ENCODE data around the gene RAB5IF. TPM values are rescaled to one million over a fixed set of nuclear protein-coding genes. Genes with fewer than 3 reads are reported as not detected.

RAB5IF gene
- total and polyA plus RNA-seq, 2 of the 8 experiments (the other 6 are each of a cell fraction or from before 2014, with no cell fraction given), result 95.5 to 148 TPM

DNA sequence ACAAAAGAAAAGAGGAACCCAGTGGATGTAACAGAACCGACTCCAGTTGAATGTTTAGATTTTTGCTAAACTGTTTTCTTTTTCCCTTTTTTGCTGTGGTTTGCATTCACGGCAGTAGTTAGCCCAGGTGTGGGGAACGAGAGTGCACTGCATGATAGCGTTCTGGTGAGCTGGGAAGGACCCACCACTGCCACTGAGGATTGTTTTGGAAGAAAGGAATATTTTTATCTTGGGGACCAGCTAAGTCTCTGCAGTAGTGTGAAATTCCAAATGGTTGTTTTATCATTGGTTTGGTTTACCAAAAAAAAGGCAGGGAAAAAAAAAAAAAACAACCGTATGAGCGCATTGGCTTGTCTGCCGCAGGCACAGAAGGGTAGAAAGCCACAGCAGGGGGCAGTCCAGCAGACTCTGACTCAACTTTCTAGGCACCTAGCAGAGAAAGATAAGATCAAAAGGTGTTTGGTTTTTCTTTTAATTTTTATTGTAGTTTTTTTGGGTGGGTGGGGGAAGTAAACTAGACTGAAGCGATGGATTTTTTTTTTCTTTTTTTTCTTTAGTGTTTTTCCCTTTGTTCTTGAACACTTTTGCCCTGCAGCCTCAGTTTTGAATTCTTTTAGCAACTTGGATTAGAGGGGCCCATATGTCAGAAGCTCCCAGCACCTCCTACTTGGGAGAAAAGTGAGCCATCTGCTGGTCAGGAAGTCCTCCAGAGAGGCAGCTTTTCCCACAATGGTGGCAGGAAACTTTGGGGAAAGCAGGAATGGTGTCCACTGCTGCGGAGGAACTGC is 13.5 kb upstream of the RAB5IF start:
- no peak for DNase-seq (ENCODE audit: low read depth in 1 of 2, low spot score in 2 of 2)
- no peak for TF ChIP-seq POU5F1 (IDR thresholded peaks at IDR 0.05; ENCODE audit: low read depth, low read length)
- no peak for TF ChIP-seq HDAC2 (IDR thresholded peaks at IDR 0.05; ENCODE audit: borderline replicate concordance in 1 of 2, low read depth in 2 of 2, low read length in 2 of 2)
- no peak for TF ChIP-seq USF2 (IDR thresholded peaks at IDR 0.05; ENCODE audit: low read length)
- no peak for TF ChIP-seq HDAC6 (IDR thresholded peaks at IDR 0.05; ENCODE audit: low read depth, low read length)
- TF ChIP-seq SRF (IDR thresholded peaks at IDR 0.05; ENCODE audit: low read depth, low read length), result no peak
- peak; percentile 51 to 65 for TF ChIP-seq RAD21 (IDR thresholded peaks at IDR 0.05 in 1 of 2, conservative IDR thresholded peaks at IDR 0.05 in 1 of 2; ENCODE audit: low read depth in 2 of 2, low read length in 2 of 2)
- TF ChIP-seq EP300 (IDR thresholded peaks at IDR 0.05; ENCODE audit: borderline replicate concordance in 1 of 2, low read depth in 2 of 2, low read length in 2 of 2), result no peak
- no peak for TF ChIP-seq MAFK (IDR thresholded peaks at IDR 0.05; ENCODE audit: low read depth, low read length)
- TF ChIP-seq SIN3A (conservative IDR thresholded peaks at IDR 0.05 in 1 of 2, IDR thresholded peaks at IDR 0.05 in 1 of 2; ENCODE audit: low read depth in 1 of 2, low read length in 2 of 2), result no peak

More for the DNA sequence above, 13.5 kb upstream of the RAB5IF start:
- no peak overlapping the region for H2BK120ac ChIP-seq (replicated peaks; ENCODE audit: low read depth, low read length)
- peaks cover 0 to 5% of the 10 kb centered on the region in 2 experiments; a peak in 1 of 4 replicates for H3K79me2 ChIP-seq (ENCODE audit: control insufficient read depth in 1 of 2, insufficient read depth in 2 of 2, low read length in 2 of 2)
- ChIA-PET CTCF (ENCODE audit: partially characterized antibody) (interaction anchor here (0.7 to 14.2 kb wide), 17 partner anchors 8 to 141 kb away, joined by 3 to 202 read pairs (median 4); partner anchors contain the start of genes RAB5IF and TGIF2), POLR2A (ENCODE audit: partially characterized antibody) (interaction anchor here (0.6 to 26.6 kb wide), 12 partner anchors 9 to 355 kb away, joined by 3 to 388 read pairs (median 3); partner anchors contain the start of genes RAB5IF and TGIF2)
- H3K18ac ChIP-seq (ENCODE audit: extremely low read depth, low read length), result no peak overlapping the region
- H2BK5ac ChIP-seq (ENCODE audit: low read depth, low read length), result no peak overlapping the region
- no peak overlapping the region for H3K56ac ChIP-seq (replicated peaks; ENCODE audit: insufficient read length, low read depth, low read length)
- no peak overlapping the region for H2AK5ac ChIP-seq (ENCODE audit: low read depth, low read length)
- H3K23me2 ChIP-seq (ENCODE audit: low read depth, low read length), result no peaks in the 10 kb centered on the region
- peaks cover 9 to 29% (median 22%) of the 10 kb centered on the region in 4 experiments; a peak in 6 of 8 replicates for H3K36me3 ChIP-seq (ENCODE audit: control insufficient read depth in 2 of 4, insufficient read depth in 4 of 4, low read length in 3 of 4)
- H2AFZ ChIP-seq (ENCODE audit: low read length), result no peak overlapping the region
- H4K8ac ChIP-seq (ENCODE audit: extremely low read depth, insufficient read depth, low read length), result no peak overlapping the region
- H4K91ac ChIP-seq (replicated peaks; ENCODE audit: insufficient read length, low read length), result no peak overlapping the region
- H4K5ac ChIP-seq (ENCODE audit: insufficient read length, low read depth, low read length), result no peak overlapping the region
- H3K9ac ChIP-seq (replicated peaks in 1 of 4; ENCODE audit: extremely low read depth in 1 of 4, low read depth in 3 of 4, low read length in 3 of 4), result no peak overlapping the region
- no peak overlapping the region for H3K4ac ChIP-seq (replicated peaks; ENCODE audit: insufficient read length, low read depth, low read length)
- FAIRE-seq, result no peak
- no peaks in the 10 kb centered on the region for H3K27me3 ChIP-seq (replicated peaks in 1 of 4; ENCODE audit: control insufficient read depth in 3 of 4, extremely low read depth in 1 of 4, insufficient read depth in 3 of 4, low read length in 3 of 4)
- no peak overlapping the region for H2BK15ac ChIP-seq (ENCODE audit: low read length)
- H3K27ac ChIP-seq (ENCODE audit: low read depth, low read length), result no peak overlapping the region
- no peaks in the 10 kb centered on the region for H4K20me1 ChIP-seq (replicated peaks in 1 of 2; ENCODE audit: control insufficient read depth in 1 of 2, insufficient read depth in 2 of 2, low read length in 2 of 2)
- 88% methylated on average over 9 of the region's 9 CpGs; no CpG with 5 or more reads in 1 of the 2 experiments for WGBS, 2 experiments (ENCODE audit: extremely low coverage in 1 of 2, insufficient coverage in 1 of 2, insufficient read length in 1 of 2, insufficient replicate concordance in 2 of 2, low coverage in 1 of 2, low lambda C conversion rate in 2 of 2, missing lambda C conversion rate in 1 of 2)
- no peak overlapping the region for H2BK12ac ChIP-seq (ENCODE audit: low read depth, low read length)
- H3K4me1 ChIP-seq (replicated peaks in 1 of 4; ENCODE audit: control insufficient read depth in 3 of 4, insufficient read depth in 4 of 4, low read length in 3 of 4), result peaks cover 0 to 8% (median 2%) of the 10 kb centered on the region in 4 experiments; a peak in 5 of 7 replicates
- H3K4me2 ChIP-seq (ENCODE audit: insufficient read depth in 1 of 2, low read depth in 2 of 2, low read length in 2 of 2), result no peak overlapping the region
- no peak overlapping the region for H3K14ac ChIP-seq (ENCODE audit: insufficient read length)
- H3K9me3 ChIP-seq (ENCODE audit: insufficient read depth in 2 of 2, low read depth in 1 of 2, low read length in 1 of 2), result peaks cover under 1% of the 10 kb centered on the region in 2 experiments; a peak in 1 of 4 replicates
- H3K79me1 ChIP-seq (ENCODE audit: low read depth, low read length), result peaks cover 7% of the 10 kb centered on the region
- H3K23ac ChIP-seq (ENCODE audit: insufficient read length), result no peak overlapping the region
- no peak overlapping the region for H3K4me3 ChIP-seq (ENCODE audit: extremely low read depth in 1 of 4, insufficient read depth in 2 of 4, low read depth in 3 of 4, low read length in 4 of 4)
- no peak overlapping the region for H2BK20ac ChIP-seq (ENCODE audit: low read length)
